DMS53 treated with DMSO at 0.1 percent for 48 hours (cell line): ENCODE measurements around the gene TSPAN15.
A peak's percentile ranks its signal among the peaks of the same experiment; 100 is the strongest.

Experiments used
- DNase-seq: peaks from one replicate; lab custom pipeline; 2025; ENCODE audit not compliant: unreplicated experiment; lab: John Stamatoyannopoulos, UW

The TSPAN15 gene

DNA sequence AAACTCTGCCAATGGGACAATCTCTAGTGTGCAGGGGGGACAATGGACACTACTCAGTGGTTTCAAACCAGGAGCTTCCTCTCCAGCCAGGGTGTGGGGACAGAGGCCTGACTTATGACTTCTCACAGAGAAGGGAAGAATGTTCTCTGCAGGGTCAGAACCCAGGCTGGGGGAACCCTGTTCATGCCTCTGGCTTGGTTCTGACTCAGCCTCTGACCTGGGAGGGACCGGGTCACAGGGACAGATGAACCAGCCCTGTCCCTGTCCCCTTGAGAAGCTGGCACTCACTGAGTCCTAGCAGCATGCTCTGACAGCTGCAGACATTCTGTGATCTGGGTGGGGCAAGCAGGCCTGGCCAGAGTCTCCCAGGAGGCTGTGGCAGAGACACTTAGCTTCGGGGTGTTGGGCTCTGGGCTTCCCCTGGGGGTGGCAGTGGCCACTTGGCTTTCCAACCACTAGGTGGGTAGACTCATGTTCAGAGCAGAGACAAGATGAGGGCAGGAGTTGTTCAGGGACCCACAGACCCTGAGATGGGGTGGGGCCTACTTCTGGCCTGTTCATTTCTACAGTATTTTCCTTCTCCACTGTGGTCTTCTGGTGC, 13.6 kb downstream of the TSPAN15 start:
- DNase-seq = no peak

DNA sequence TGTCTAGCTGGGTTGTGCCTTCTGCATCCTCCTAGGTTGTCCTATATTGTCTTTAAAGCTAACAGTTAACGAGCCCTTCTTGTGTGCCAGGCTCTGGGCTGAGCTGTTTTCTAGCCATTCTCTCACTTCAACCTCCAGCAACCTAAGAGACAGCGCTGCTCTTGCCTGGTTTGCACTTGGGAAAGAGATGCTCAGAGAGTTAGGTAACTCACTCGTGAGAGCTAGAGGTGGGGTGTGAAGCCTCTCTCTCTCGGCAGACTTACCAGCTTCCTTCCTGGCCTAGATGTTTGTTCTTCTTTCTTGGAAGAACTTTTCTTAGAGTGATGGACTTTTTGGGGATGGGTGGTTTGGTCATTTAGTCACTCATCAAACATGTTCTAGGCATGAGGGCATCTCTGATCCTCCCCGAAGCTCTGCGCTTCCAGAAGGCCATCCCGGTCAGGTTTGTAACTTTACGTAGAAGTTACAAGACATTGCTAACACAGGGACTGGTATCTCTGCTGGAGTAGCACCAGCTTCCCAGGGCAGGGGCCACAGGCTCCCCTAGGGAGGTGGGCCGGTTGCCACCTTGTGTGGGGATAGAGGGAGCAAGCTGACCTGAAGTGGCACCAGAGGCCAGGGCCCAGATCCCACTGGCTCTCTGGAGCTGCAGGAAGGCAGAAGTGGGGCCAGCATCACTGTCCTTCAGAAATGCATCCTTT, 14.3 kb downstream of the TSPAN15 start:
- DNase-seq = no peak

DNA sequence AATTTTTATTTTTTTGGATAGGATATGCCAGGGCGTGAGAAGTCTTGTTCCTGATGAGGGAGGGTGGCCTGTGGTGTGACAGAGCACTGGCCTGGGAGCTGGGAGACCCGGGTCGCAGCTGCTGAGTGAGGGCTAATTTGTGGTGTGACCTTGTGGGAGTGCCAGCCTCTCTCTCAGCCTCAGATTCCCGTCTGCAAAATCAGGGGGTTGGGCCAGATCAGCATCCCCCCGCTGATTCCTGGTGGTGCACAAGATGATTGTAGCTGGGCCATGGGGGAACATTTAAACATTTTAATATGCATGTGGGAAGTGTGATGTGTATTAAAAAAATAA, 14.9 kb downstream of the TSPAN15 start:
- no peak for DNase-seq

DNA sequence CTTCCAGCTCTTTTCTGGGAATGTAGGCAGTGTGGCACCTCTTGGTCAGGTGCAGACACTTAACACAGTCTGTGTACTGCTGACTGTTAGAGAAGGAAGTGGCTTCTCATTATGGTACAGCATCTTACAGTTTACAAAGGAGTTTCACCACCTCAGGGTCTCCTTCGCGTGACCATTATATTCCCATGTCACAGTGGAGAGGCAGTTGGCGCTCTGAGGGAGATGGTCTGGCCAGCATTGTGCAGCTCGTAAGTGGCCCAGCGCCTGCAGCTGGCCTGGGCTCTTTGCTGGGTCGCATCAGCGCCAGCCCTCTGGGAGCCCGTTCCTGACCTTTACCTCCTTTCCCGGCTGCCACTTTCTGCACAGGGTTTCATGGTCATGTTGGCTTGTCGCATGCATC, 15.4 kb downstream of the TSPAN15 start:
- DNase-seq = no peak

DNA sequence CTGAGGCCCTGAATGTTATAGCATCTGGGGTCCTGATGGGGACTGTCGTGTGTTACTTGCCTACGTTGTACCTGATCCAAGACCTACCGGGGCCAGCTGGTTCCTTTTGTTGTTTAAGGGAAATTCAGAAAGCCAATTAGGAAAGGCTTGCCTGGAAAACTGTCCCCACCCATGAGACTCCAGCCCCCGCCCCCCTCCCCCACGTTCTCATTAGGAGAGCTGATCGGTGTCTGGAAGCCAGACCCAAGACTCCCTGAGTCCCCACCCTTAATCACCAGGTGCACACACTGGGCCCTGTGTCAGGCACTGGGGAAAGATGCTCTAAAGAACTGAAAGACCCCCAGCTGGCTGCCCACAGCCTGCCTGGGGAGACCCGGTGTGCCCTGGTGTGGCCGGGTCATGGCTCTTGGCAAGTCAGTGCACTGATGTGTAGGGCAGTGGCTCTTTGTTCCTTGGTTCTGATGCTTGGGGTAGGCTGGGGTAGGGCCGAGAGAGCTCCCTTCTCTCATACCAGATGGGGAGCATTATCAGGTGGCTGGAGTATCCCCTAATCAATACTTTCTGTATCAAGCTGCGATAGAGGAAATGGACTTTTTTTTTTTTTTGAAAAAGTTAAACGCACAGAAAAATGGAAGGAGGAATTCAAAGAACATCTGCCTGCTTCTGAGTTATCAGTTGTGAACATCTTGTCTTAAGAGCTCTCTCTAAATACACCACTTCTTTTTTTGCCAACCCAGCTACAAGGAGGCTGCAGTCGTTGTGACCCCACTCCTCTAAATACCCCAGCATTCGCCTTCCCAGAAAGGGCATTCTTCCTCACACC, 16.9 kb downstream of the TSPAN15 start:
- no peak for DNase-seq

DNA sequence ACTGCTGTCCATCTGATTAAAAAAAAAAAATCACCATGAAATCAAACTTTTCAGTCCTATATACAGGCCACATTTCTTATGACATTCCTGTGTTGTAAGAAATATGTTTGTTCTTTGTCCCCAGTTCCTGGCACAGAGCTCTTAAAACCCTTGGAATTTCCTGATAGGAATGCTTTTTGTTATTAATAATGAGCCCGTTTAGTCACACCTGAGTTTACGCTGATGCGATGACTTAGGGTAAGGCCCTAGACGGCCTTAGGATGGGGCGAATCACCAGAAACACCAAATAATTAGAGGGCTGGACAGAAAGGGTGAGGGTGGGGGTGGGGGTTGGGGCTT, 17.5 kb downstream of the TSPAN15 start:
- no peak for DNase-seq

DNA sequence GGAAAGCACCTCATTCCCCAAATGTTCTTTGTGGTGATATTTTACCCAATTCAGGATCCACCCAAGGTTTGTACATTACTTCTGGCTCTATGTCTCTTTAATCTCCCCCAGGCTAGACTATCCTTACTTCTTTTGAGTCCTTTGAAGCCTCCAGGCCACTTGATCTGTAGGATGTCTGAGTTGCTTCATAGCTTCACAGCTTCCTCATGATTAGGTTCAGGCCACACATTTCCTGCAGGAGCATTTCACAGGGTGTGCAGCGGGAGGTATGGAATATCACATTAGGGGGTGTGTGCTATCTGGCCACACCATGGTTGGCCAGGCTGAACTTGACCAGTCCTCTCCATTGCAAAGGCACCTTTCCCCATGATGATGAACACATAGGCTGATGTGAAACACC, 18.7 kb downstream of the TSPAN15 start:
- no peak for DNase-seq

DNA sequence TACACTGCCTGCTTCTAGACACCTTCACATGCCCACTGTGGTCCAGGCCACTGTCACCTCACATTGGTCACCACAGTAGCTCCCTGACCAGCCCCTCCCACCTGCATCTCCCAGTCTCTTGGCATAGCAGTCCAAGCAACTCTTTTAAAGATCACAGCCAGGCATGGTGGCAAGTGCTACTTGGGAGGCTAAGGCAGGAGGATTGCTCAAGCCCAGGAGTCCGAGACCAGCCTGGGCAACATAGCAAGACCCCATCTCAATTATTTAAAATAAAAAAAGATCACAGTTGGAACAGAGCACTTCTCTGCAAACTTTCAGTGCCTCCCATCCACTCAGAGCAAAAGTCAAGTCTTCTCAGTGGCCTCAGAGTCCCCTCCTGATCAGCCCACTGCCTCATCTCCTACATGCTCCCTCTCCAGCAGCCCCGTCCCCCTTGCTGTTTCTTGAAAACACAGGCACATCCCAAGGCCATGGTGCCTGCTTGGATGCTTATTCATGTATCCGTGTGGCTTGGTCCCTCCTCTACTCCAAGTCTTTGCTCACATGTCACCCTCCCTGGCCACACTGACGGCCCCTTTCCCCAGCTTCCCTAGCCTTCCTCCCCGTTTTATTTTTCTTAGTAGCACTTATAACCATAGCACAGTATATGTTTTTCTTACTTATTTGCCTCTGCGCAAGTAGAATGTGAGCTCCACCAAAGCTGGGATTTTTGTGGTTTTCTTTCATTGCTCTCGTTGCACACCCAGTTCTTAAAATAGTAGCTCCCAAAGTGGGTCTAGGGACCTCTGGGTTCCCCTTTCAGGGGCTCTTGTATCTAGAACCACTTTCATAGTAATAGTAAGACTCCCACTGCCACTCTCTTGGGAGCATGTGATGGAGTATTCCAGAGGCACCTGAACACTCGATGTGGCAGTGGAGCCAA, 19.5 kb downstream of the TSPAN15 start:
- no peak for DNase-seq

DNA sequence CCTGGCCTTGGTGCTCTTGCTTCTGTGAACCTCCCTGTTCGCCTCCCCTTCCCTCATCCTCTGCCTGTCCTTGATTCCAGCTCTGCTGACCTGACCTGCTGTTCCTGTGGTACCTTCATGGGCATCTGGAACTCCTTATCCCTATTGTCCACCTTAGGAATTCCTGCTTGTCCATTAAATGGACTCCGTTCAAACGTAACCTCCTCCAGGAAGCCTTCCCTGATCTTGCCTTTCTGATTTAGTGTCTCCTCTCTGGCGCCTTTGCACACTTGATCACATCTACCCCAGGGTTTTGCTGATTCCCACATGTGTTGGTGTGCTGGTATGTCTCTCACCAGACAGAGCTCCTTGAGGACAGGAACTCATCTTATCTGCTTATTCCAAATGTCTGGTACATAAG, 20.9 kb downstream of the TSPAN15 start:
- no peak for DNase-seq

DNA sequence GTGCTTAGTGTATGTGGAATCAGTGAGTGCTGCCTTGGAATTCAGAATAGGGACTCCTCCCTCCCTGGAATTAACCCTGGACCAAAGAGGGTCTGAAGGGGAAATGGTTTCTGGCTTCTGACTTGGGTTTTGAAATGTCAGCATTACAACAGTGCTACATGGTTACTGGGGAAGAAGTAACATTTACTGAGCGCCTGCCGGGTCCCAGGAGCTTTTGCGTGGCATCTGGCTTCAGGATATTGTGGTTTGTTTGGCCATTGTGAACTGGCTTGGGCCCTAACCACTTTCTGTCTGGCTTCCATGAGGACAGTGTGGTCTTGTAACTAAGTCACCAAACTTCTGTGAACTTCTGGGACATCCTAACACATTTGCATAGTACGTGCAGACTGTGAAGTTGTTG, 21.3 kb downstream of the TSPAN15 start:
- DNase-seq = no peak

DNA sequence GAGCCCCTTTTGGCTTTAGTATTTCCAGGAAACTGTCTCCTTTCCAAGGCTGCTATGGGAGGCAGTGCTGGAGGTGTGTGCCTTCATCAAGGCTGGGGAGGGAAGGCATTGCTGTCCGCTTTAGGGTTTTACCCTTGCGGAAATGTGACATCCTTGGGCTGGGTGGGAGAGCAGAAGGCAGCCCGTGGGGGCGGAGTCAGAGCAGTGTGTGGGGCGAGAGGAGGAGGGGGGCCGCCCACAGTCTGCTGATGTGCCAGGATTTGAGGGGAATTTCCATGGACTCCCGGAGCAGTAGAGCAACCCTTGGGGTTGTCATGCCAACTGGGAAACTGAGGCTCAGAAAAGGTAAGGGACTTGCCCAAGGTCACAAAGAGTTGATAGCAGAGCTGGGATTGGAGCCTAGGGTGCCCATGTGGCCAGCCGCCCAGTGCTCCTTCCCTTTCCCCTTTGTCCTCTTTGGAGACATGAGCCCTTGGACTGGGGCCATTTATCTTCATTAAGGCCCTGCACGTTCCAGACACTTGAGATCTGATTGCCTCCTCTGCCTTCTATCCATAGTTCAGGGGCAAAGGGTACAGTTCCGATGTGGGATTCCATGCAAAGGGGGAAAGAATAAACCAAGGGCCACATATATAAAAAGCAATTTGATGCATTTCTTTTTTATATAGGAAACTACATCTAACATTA, 22.2 kb downstream of the TSPAN15 start:
- DNase-seq = no peak

DNA sequence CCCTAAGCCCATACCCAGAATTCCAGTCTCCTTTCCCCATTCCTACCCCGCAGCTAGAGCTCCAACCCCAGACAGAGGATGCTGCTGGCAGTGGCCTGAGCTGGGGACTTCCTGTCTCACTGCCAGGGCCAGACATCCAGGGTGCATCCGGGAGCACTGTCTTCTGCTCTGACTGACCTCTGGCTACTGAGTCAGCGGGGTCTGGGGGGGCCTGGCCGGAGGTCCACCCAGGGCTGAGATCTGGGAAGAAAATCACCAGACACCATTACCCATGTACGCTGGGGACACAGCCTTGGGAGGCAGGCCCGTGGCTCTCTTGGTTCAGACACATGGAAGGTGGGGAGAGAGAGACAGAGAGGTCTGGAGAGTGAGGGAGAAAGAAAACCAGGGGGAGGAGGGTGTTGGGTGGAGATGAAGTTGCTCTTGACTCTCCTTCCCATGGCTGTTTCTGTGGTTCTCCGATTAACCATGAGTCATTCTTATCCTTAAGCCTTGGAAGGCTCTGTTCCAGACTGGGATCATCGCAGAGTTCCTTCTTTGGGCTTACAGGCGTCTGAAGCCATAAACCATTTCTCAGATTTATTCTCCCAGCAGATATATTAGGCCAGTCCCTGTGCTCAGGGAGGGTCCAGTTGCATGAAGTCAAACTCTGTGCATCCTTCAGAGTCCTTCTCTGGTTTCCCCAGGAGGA, 23.6 kb downstream of the TSPAN15 start:
- DNase-seq = no peak

DNA sequence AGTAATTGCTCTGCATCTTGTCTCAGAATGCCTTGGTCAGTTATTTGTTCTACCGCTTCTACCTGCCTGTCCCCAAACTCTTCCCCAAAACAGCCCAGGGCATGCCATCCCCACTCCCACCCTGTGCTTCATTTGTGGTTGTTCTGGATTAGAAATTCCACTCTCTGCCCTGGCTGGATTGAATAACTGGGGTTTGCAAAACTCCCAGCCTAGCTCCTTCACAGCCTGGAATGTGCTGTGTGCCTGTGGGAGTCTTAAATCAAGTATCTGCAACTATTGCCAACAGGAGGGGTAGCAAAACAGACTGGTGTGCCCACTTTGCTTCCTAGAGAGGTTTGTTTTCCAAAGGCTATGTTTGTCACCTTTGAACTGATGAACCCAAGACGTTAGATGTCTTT, 24.2 kb downstream of the TSPAN15 start:
- no peak for DNase-seq

DNA sequence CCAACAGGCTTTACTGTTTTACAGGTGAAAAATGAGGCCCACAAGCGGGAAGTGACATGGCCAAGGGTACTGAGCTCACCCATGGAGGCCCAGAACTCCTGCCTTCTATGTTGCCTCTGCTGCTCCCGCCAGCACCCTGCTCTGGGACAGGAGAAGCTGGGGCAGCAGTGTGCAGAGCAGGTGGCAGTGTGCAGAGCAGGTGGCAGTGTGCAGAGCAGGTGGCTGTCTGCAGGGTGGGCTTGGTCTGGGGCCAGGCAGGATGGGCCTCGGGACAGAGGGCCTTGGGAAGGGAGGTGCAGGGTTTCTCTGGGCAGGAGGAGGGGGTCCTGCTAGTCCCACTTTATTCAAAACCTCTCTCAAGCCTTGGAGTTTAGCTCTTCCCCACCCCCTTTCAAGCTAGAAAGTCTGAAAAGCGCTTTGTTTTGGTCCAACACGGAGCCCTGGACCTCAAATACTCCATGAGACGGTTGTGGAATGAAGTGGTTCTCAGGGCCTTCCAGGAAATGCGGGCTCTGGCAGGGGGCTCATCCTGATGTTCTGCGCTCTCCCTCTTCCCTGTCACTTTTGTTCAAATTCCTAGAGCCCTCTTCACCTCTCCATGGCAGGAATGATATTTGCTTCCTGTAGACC, 26.8 kb downstream of the TSPAN15 start:
- DNase-seq = no peak

DNA sequence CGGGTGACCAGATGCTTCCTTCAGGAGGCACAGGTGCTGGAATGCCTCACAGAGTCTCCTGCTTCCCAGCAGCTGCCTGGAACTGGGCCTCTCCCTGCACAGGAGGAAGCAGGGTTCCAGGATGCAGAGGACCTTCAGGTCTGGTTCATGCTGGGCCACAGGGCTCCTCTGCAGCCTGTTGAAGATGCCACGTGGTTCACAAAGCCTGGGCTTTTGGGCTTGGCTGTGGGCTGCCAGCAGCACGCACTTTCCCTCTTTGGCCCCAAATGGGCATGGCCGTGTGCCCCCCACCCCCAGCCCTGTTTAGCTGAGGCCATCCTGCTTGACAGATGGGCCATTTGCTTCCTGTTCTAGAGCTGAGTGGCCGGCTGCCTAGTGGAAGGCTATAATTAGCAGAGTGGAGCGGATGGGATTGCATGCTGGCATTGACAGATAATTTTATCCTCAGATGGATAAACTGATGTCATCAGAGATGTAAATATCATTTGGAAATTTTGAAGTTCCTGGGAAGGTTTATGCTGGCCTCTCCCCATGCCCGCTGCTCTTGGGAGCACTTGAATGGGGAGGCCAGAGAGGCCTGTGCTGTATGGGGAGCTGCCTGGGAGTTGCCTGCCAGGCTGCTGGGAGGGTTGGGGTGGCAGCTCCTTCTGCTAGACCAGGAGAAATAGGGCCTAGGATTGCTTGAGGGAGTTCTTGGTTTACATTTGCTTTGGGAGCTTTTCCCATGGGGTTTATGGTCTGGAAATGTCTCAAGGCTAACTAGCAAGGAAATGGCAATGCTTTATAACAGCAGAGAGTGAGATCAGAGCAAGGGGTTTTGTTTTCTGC, 28.2 kb downstream of the TSPAN15 start:
- peak; percentile 2 for DNase-seq

DNA sequence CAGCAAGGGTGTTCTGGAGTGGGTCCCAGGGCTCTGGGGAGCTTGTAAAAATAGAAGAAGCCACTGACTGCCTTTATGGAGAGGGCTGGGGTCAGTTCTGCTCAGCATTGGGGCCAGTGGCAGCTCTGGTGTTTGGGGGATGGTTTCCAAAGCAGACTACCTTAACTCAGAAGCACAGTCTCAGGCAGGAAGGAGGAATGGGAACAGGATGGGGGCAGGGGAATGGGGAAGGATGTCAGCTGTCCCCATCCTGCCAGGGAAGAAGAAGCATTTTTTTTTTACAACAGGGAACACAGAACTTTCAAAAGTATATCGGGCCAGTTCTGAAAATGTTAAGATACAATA, 28.8 kb downstream of the TSPAN15 start:
- no peak for DNase-seq

DNA sequence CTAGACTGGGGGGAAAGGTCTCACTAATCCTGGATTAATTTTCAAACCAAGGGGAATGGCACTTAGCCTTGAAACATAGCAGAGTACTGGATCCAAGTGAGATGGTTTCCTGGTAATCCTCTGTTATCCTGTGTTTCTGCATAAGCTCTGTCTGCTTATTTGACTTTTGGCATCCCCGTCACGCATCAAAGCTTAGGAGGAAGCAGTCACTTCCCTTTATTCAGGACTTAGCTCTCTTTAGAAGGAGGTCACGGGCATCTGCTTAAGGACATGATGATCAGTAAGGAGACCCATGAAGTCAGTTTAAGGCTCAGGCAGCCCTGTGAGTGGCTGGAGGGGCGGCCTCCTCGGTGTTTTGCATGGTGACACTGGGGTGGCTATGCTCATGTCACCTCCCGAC, 30.0 kb downstream of the TSPAN15 start:
- DNase-seq = peak; percentile 19

DNA sequence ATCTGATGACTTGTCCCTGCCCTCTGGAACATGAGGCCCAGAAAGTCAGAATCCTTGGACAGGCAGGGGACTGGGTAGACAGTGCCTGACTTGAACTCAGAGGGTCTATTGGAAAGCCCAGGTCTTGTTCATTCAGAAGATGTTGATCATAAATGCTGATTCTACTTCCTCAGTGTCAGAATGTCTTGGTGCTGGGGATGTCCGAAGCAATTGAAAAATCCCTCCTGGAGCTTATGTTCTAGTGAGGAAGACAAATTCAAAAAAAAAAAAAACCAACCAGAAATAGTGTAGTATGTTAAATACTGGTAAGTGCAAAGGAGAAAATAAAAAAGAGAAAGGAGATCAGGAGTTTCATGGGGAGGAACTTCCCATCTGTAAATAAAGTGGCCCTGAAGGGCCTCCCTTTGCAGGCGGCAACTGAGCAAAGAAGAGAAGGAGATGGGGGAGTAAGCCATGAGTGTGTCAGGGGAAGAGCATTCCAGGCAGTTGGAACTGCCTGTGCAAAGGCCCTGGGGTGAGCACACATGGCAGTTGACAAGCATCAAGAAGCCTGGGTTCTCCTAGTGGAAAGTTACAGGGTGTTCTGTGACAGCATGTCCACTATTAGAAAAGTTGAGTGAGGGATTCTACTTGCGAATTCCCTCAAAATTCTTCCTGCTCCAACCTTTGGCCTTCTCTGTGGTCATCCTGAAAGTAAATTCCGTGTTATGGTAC, 30.7 kb downstream of the TSPAN15 start:
- DNase-seq = no peak
